IPS DF 19.7 (cell line): Measurements from ENCODE around the gene GJB6.

Experiments
- DNase-seq: peaks from one replicate; pipeline ENCODE4 v3.0.0-alpha.2; 2013; ENCODE audit warnings: low read depth, low spot score

GJB6 gene

GRCh38 chr13:20188667-20189553 is 43.2 kb downstream of the GJB6 start:
- no peak for DNase-seq

GRCh38 chr13:20186771-20187170 is 45.3 kb downstream of the GJB6 start:
- DNase-seq, result no peak

GRCh38 chr13:20185366-20186056 is 46.6 kb downstream of the GJB6 start:
- no peak for DNase-seq

- no peak for DNase-seq
Measured at GRCh38 chr13:20182231-20182846, 49.8 kb downstream of the GJB6 start.

GRCh38 chr13:20181188-20181587 is 50.9 kb downstream of the GJB6 start:
- DNase-seq, result no peak

- no peak for DNase-seq
Measured at GRCh38 chr13:20178156-20178555, 54.0 kb downstream of the GJB6 start.

- no peak for DNase-seq
Measured at GRCh38 chr13:20177049-20177831, 54.9 kb downstream of the GJB6 start.

- DNase-seq, result no peak
Measured at GRCh38 chr13:20175907-20176652, 56.0 kb downstream of the GJB6 start.

- no peak for DNase-seq
Measured at GRCh38 chr13:20175406-20175794, 56.7 kb downstream of the GJB6 start.

GRCh38 chr13:20174656-20175405 is 57.3 kb downstream of the GJB6 start:
- no peak for DNase-seq

- no peak for DNase-seq
Measured at GRCh38 chr13:20173116-20173746, 58.9 kb downstream of the GJB6 start.
